ENCODE results near the gene PLA2G4A.

GRCh38 chr1:186925881-186926669 lies 97.3 kb downstream of the PLA2G4A start:
- no peak for TF ChIP-seq CTCF (IDR thresholded peaks at IDR 0.05)
- no peak for TF ChIP-seq EZH2 (IDR thresholded peaks at IDR 0.05; ENCODE audit: borderline replicate concordance, insufficient read depth, low read depth, low read length, poor library complexity, severe bottlenecking)

Measured in B cell (primary cell).